Heart left ventricle (tissue), 16 donors: ENCODE data around the gene ANXA11. TPM values are rescaled to one million over a fixed set of nuclear protein-coding genes. Genes with fewer than 3 reads are reported as not detected.
A peak's percentile ranks its signal among the peaks of the same experiment; 100 is the strongest.

ENCODE experiments used
- ATAC-seq, 4 donors: fragments of 200-7000 bp; cut with Tn5 transposase; one replicate each; pipeline ENCODE4 v1.9.1; 2020 to 2022; ENCODE audit warnings: moderate library complexity in 4 of 4, mild to moderate bottlenecking in 3 of 4, moderate number of reproducible peaks in 1 of 4
- DNase-seq, 5 donors: peaks; one replicate each; pipeline ENCODE4 v3.0.0-alpha.2; 2020
- H3K27ac ChIP-seq, 12 donors: fragments of 200-600 bp; sonication (generic) in 4 of 12; one replicate each; pipeline versions ENCODE4 v1.5.0 to v1.8.0; 2016 to 2022; ENCODE audit warnings: mild to moderate bottlenecking in 2 of 12
- H3K27me3 ChIP-seq, 9 donors: fragments of 200-600 bp; sonication (generic) in 2 of 9; one replicate each; pipeline versions ENCODE4 v1.5.1 to v1.8.0; 2016 to 2022; ENCODE audit warnings: mild to moderate bottlenecking in 3 of 9
- H3K36me3 ChIP-seq, 9 donors: fragments of 200-600 bp; sonication (generic) in 2 of 9; one replicate each; pipeline versions ENCODE4 v1.5.0 to v1.8.0; 2018 to 2022; ENCODE audit warnings: mild to moderate bottlenecking in 2 of 9
- H3K4me1 ChIP-seq, 12 donors: fragments of 200-600 bp; sonication (generic) in 4 of 12; one replicate each; pipeline versions ENCODE4 v1.5.0 to v1.8.0; 2016 to 2022; ENCODE audit warnings: mild to moderate bottlenecking in 3 of 12
- H3K4me3 ChIP-seq, 12 donors: fragments of 200-600 bp; sonication (generic) in 4 of 12; one replicate each; pipeline versions ENCODE4 v1.5.0 to v1.8.0; 2017 to 2022; ENCODE audit warnings: mild to moderate bottlenecking in 9 of 12, moderate library complexity in 4 of 12
- H3K9me3 ChIP-seq, 12 donors: fragments of 200-600 bp; sonication (generic) in 4 of 12; one replicate each; pipeline versions ENCODE4 v1.5.0 to v1.8.0; 2016 to 2022; ENCODE audit warnings: mild to moderate bottlenecking in 1 of 12
- CTCF ChIP-seq, 12 donors: fragments of 200-600 bp; sonication (generic) in 4 of 12; IDR thresholded peaks; one replicate each; pipeline versions ENCODE4 v1.5.0 to v1.8.0; 2018 to 2022; ENCODE audit warnings: antibody characterized with exemption in 12 of 12, mild to moderate bottlenecking in 5 of 12
- POLR2A ChIP-seq, 2 donors: fragments of 450-650 bp; IDR thresholded peaks; one replicate each; pipeline ENCODE4 v1.6.1; 2017; ENCODE audit warnings: antibody characterized with exemption in 2 of 2, mild to moderate bottlenecking in 2 of 2, moderate library complexity in 2 of 2
- WGBS, 4 donors: extraction: QIAGEN DNeasy Blood & Tissue Kit in 2 of 4; methylation state at CpG; one replicate each; pipeline versions ENCODE4 v1.1.5 to v1.1.7; 2013 to 2018; 5-methylcytosine and 5-hydroxymethylcytosine counted together
- intact Hi-C, 10 donors: fragments of 100-400 bp; cut with DNase I; formaldehyde crosslinking; loops; one replicate each; pipeline versions ENCODE4 v1.11.1 to v1.14.2; 2022
- polyA plus RNA-seq, 2 donors: library from polyadenylated mRNA; stranded (reverse); fragments of 200-250 nt; gene quantifications; one replicate each; pipeline ENCODE4 v1.2.3, GENCODE V29; 2013
- total RNA-seq, 9 donors: library from RNA; depleted of rRNA in 2 of 9; stranded (reverse); fragments of >200 nt in 2 of 9; fragmentation: NEBNext Ultra II Directional in 3 of 9; extraction: Animal tissue kit (Norgen Biotek cat#: 25700) in 3 of 9; gene quantifications; one replicate each; pipeline versions ENCODE4 v1.1.0 to v1.2.4, GENCODE V29; 2016 to 2023
- donor health status: ischemic (EF 13 %, LVEDD 7.1; RV severe dilation, severe dysfunction).
- donor health status: healthy with polysubstance abuse.
- donor health status: DM: no; HTN: yes; CAD: no.
- donor health status: DM: no; HTN: no; CAD: no.
- donor health status: ischemic (EF 25% LVEDD 6.9; RV normal size, moderate dysfunction).
- donor health status: ischemic (EF 25% LVEDD 5.7; RV mildly dilated, moderate dysfunction).
- donor health status: healthy.
- donor health status: DM: yes; HTN: yes; CAD: no.
- donor health status: ischemic (EF 35%, LVEDD 5.7; RV mildly dilated, moderate dysfunction).
- donor health status: nonischemic (EF 11% LVEDD 7.7; RV severe dilation, severe dysfunction).
- donor health status: DM: yes; HTN: yes; CAD: no.
- donor health status: PGD.
- donor health status: ischemic (EF 29% LVEDD 5.4; RV normal size, mild dysfunction).
- donor health status: nonischemic (EF 23%, LVEDD 6.1; RV moderate dilation, normal function).

The ANXA11 gene
- total and polyA plus RNA-seq, 11 donors = 152 to 487 (median 368) TPM

GRCh38 chr10:80159166-80159873, 46.0 kb downstream of the ANXA11 start:
- DNase-seq (no peak), ATAC-seq (no peak)
- no peaks in the 10 kb centered on the region for H3K27me3 ChIP-seq
- no peaks in the 10 kb centered on the region for H3K9me3 ChIP-seq
- H3K36me3 ChIP-seq = peaks cover 3 to 99% (median 92%) of the 10 kb centered on the region in 9 donors
- H3K4me3 ChIP-seq = peak overlapping the region in 1 of 12 donors; percentile 18
- H3K27ac ChIP-seq = peak overlapping the region in 11 of 12 donors; percentile 65 to 91 (median 84)
- 56 to 77% (median 67%) methylated on average over 9 of the region's 9 CpGs for WGBS, 4 donors
- intact Hi-C loops = loop anchor here in 7 of 10 donors (2.0 to 5.0 kb wide), 4 partner anchors 43 to 48 kb away; partner anchors contain the start of gene ANXA11 (in 4 of the 7)
- H3K4me1 ChIP-seq = peaks cover 17 to 73% (median 46%) of the 10 kb centered on the region in 12 donors
- TF ChIP-seq POLR2A (IDR thresholded peaks at IDR 0.05) (no peak), CTCF (IDR thresholded peaks at IDR 0.05) (no peak)

GRCh38 chr10:80158598-80159127, 46.7 kb downstream of the ANXA11 start:
- no peaks in the 10 kb centered on the region for H3K9me3 ChIP-seq
- intact Hi-C loops = loop anchor here in 8 of 10 donors (1.0 to 5.0 kb wide), 5 partner anchors 44 to 49 kb away; partner anchors contain the start of gene ANXA11 (in 4 of the 8)
- DNase-seq (peak; percentile 89 to 96 (median 92)), ATAC-seq (peak; percentile 80 to 96 (median 92))
- peak in 1 of 2 donors; percentile 19 for TF ChIP-seq POLR2A (IDR thresholded peaks at IDR 0.05)
- no peak for TF ChIP-seq CTCF (IDR thresholded peaks at IDR 0.05)
- WGBS, 4 donors = 2 to 30% (median 20%) methylated on average over 5 to 14 of the region's 14 CpGs
- H3K27ac ChIP-seq = peak overlapping the region in 11 of 12 donors; percentile 65 to 91 (median 84)
- peaks cover 12 to 66% (median 39%) of the 10 kb centered on the region in 12 donors for H3K4me1 ChIP-seq
- H3K36me3 ChIP-seq = peaks cover 3 to 99% (median 92%) of the 10 kb centered on the region in 9 donors
- H3K4me3 ChIP-seq = peak overlapping the region in 1 of 12 donors; percentile 18
- no peaks in the 10 kb centered on the region for H3K27me3 ChIP-seq

GRCh38 chr10:80158126-80158525, 47.2 kb downstream of the ANXA11 start:
- Histone ChIP-seq H3K27ac (peak overlapping the region; percentile 54 to 91 (median 84)), H3K4me3 (no peak overlapping the region), H3K36me3 (peaks cover 3 to 99% (median 92%) of the 10 kb centered on the region in 9 donors), H3K9me3 (no peaks in the 10 kb centered on the region), H3K4me1 (peaks cover 10 to 63% (median 34%) of the 10 kb centered on the region in 12 donors), H3K27me3 (no peaks in the 10 kb centered on the region)
- WGBS, 4 donors = 44 to 62% (median 52%) methylated on average over 5 of the region's 5 CpGs
- TF ChIP-seq POLR2A (IDR thresholded peaks at IDR 0.05) (no peak), CTCF (IDR thresholded peaks at IDR 0.05) (no peak)
- DNase-seq (no peak), ATAC-seq (peak; percentile 3 to 31 (median 12))
- intact Hi-C loops = loop anchor here in 8 of 10 donors (1.0 to 5.0 kb wide), 5 partner anchors 44 to 49 kb away; partner anchors contain the start of gene ANXA11 (in 4 of the 8)

GRCh38 chr10:80157561-80157960, 47.8 kb downstream of the ANXA11 start:
- DNase-seq (no peak), ATAC-seq (no peak)
- H3K4me1 ChIP-seq = peaks cover 10 to 61% (median 34%) of the 10 kb centered on the region in 12 donors
- peaks cover 3 to 99% (median 92%) of the 10 kb centered on the region in 9 donors for H3K36me3 ChIP-seq
- peak overlapping the region; percentile 54 to 91 (median 84) for H3K27ac ChIP-seq
- no peak for TF ChIP-seq CTCF (IDR thresholded peaks at IDR 0.05)
- no peak for TF ChIP-seq POLR2A (IDR thresholded peaks at IDR 0.05)
- no peaks in the 10 kb centered on the region for H3K9me3 ChIP-seq
- WGBS, 4 donors = 96 to 98% (median 98%) methylated on average over 13 to 14 of the region's 14 CpGs
- H3K27me3 ChIP-seq = no peaks in the 10 kb centered on the region
- H3K4me3 ChIP-seq = no peak overlapping the region
- intact Hi-C loops = loop anchor here in 4 of 10 donors (5.0 kb wide), 2 partner anchors 45 to 50 kb away; partner anchors contain the start of gene ANXA11 (in 2 of the 4)
